ENCODE data around the gene MGP.

- no peak for TF ChIP-seq CTCF (IDR thresholded peaks at IDR 0.05)
- TF ChIP-seq POLR2A (IDR thresholded peaks at IDR 0.05), result no peak
Observed at GRCh38 chr12:14903386-14904098, 17.9 kb upstream of the MGP start.

Measured in adrenal gland (tissue), 5 donors.